ENCODE data around the gene CNDP1.

GRCh38 chr18:74562775-74563174, 28.5 kb downstream of the CNDP1 start:
- TF ChIP-seq CTCF (IDR thresholded peaks at IDR 0.05) = no peak
- TF ChIP-seq POLR2A (IDR thresholded peaks at IDR 0.05) = no peak
